ENCODE results near the gene PLEK. TPM values are rescaled to one million over a fixed set of nuclear protein-coding genes. Genes with fewer than 3 reads are reported as not detected.

The PLEK gene
- total and polyA plus RNA-seq, 2 donors (not counting 1 experiment from before 2014, with no cell fraction given) = not detected

- H3K4me3 ChIP-seq (replicated peaks in 1 of 4; ENCODE audit: control extremely low read depth in 1 of 4, insufficient read depth in 1 of 4, low read depth in 3 of 4, low read length in 4 of 4) = no peak overlapping the region
- H3K4me2 ChIP-seq (ENCODE audit: extremely low read depth, insufficient read depth, low read length) = no peak overlapping the region
- H3K27ac ChIP-seq (ENCODE audit: insufficient read depth, low read length) = no peak overlapping the region
- no peaks in the 10 kb centered on the region for H3K36me3 ChIP-seq (ENCODE audit: control insufficient read depth, insufficient read depth, low read length)
- no peak overlapping the region for H3K9ac ChIP-seq (ENCODE audit: insufficient read depth, low read length)
- TF ChIP-seq CTCF (conservative IDR thresholded peaks at IDR 0.05 in 1 of 2, IDR thresholded peaks at IDR 0.05 in 1 of 2; ENCODE audit: low read depth in 1 of 2, low read length in 2 of 2) (no peak), EZH2 (IDR thresholded peaks at IDR 0.05; ENCODE audit: low read length, missing control alignments) (no peak)
- H3K4me1 ChIP-seq (ENCODE audit: control insufficient read depth, extremely low read depth, insufficient read depth, low read length) = no peaks in the 10 kb centered on the region
- H3K27me3 ChIP-seq (ENCODE audit: control insufficient read depth, insufficient read depth, low read length) = peaks cover 16% of the 10 kb centered on the region
- no peaks in the 10 kb centered on the region for H3K79me2 ChIP-seq (ENCODE audit: control insufficient read depth, insufficient read depth, low read length)
- no peak overlapping the region for H2AFZ ChIP-seq (ENCODE audit: low read length)
- H4K20me1 ChIP-seq (ENCODE audit: control insufficient read depth, extremely low read depth, insufficient read depth, low read length) = no peaks in the 10 kb centered on the region
- no peak for DNase-seq (ENCODE audit: low read depth in 2 of 2)
- H3K9me3 ChIP-seq (ENCODE audit: control insufficient read depth, insufficient read depth, low read depth, low read length) = no peaks in the 10 kb centered on the region
Observed at GRCh38 chr2:68379184-68379708, 14.2 kb downstream of the PLEK start.

- TF ChIP-seq CTCF (conservative IDR thresholded peaks at IDR 0.05 in 1 of 2, IDR thresholded peaks at IDR 0.05 in 1 of 2; ENCODE audit: low read depth in 1 of 2, low read length in 2 of 2) (no peak), EZH2 (IDR thresholded peaks at IDR 0.05; ENCODE audit: low read length, missing control alignments) (no peak)
- Histone ChIP-seq H3K27me3 (ENCODE audit: control insufficient read depth, insufficient read depth, low read length) (peaks cover 28% of the 10 kb centered on the region), H2AFZ (ENCODE audit: low read length) (no peak overlapping the region), H3K27ac (ENCODE audit: insufficient read depth, low read length) (no peak overlapping the region), H3K9ac (ENCODE audit: insufficient read depth, low read length) (no peak overlapping the region), H3K79me2 (ENCODE audit: control insufficient read depth, insufficient read depth, low read length) (no peaks in the 10 kb centered on the region), H3K4me3 (replicated peaks in 1 of 4; ENCODE audit: control extremely low read depth in 1 of 4, insufficient read depth in 1 of 4, low read depth in 3 of 4, low read length in 4 of 4) (no peak overlapping the region), H4K20me1 (ENCODE audit: control insufficient read depth, extremely low read depth, insufficient read depth, low read length) (no peaks in the 10 kb centered on the region), H3K36me3 (ENCODE audit: control insufficient read depth, insufficient read depth, low read length) (no peaks in the 10 kb centered on the region), H3K4me1 (ENCODE audit: control insufficient read depth, extremely low read depth, insufficient read depth, low read length) (no peaks in the 10 kb centered on the region), H3K4me2 (ENCODE audit: extremely low read depth, insufficient read depth, low read length) (no peak overlapping the region), H3K9me3 (ENCODE audit: control insufficient read depth, insufficient read depth, low read depth, low read length) (no peaks in the 10 kb centered on the region)
- DNase-seq (ENCODE audit: low read depth in 2 of 2) = no peak
Observed at GRCh38 chr2:68383778-68384177, 18.7 kb downstream of the PLEK start.

- Histone ChIP-seq H3K36me3 (ENCODE audit: control insufficient read depth, insufficient read depth, low read length) (no peaks in the 10 kb centered on the region), H3K4me2 (ENCODE audit: extremely low read depth, insufficient read depth, low read length) (no peak overlapping the region), H4K20me1 (ENCODE audit: control insufficient read depth, extremely low read depth, insufficient read depth, low read length) (no peaks in the 10 kb centered on the region), H3K9me3 (ENCODE audit: control insufficient read depth, insufficient read depth, low read depth, low read length) (no peaks in the 10 kb centered on the region), H3K9ac (ENCODE audit: insufficient read depth, low read length) (no peak overlapping the region), H2AFZ (ENCODE audit: low read length) (no peak overlapping the region), H3K27me3 (ENCODE audit: control insufficient read depth, insufficient read depth, low read length) (peaks cover 31% of the 10 kb centered on the region), H3K27ac (ENCODE audit: insufficient read depth, low read length) (no peak overlapping the region), H3K79me2 (ENCODE audit: control insufficient read depth, insufficient read depth, low read length) (no peaks in the 10 kb centered on the region), H3K4me3 (replicated peaks in 1 of 4; ENCODE audit: control extremely low read depth in 1 of 4, insufficient read depth in 1 of 4, low read depth in 3 of 4, low read length in 4 of 4) (no peak overlapping the region), H3K4me1 (ENCODE audit: control insufficient read depth, extremely low read depth, insufficient read depth, low read length) (no peaks in the 10 kb centered on the region)
- DNase-seq (ENCODE audit: low read depth in 2 of 2) = no peak
- TF ChIP-seq CTCF (conservative IDR thresholded peaks at IDR 0.05 in 1 of 2, IDR thresholded peaks at IDR 0.05 in 1 of 2; ENCODE audit: low read depth in 1 of 2, low read length in 2 of 2) (no peak), EZH2 (IDR thresholded peaks at IDR 0.05; ENCODE audit: low read length, missing control alignments) (no peak)
Observed at GRCh38 chr2:68384485-68385107, 19.5 kb downstream of the PLEK start.

Data from fibroblast of lung (primary cell).